Adrenal gland (tissue), 12 donors: ENCODE measurements around the gene IL17RB. TPM values are rescaled to one million over a fixed set of nuclear protein-coding genes. Genes with fewer than 3 reads are reported as not detected.

Experiments used
- DNase-seq, 7 donors: peaks; one replicate each; pipeline ENCODE4 v3.0.0-alpha.2; 2019 to 2020
- H3K27ac ChIP-seq, 5 donors: fragments of 200-600 bp; sonication (generic) in 4 of 5; 1 replicate in 3 of 5; 2 replicates in 2 of 5; pipeline versions ENCODE4 v1.5.1 to v1.8.0; 2016 to 2020; ENCODE audit warnings: mild to moderate bottlenecking in 1 of 5
- H3K27me3 ChIP-seq: fragments of 200-600 bp; 2 replicates; pipeline ENCODE4 v1.8.0; 2021
- H3K36me3 ChIP-seq, 2 donors: fragments of 200-600 bp; replicated peaks in 1 of 2; 1 replicate in 1 of 2; 2 replicates in 1 of 2; pipeline versions ENCODE4 v1.5.1 to v1.8.0; 2018 to 2022
- H3K4me1 ChIP-seq, 2 donors: fragments of 200-600 bp; replicated peaks in 1 of 2; 1 replicate in 1 of 2; 2 replicates in 1 of 2; pipeline versions ENCODE4 v1.5.1 to v1.8.0; 2018 to 2021
- H3K4me3 ChIP-seq, 4 donors: fragments of 200-600 bp; sonication (generic) in 3 of 4; one replicate each; pipeline ENCODE4 v1.5.1; 2016 to 2018
- H3K9me3 ChIP-seq, 3 donors: fragments of 200-600 bp; sonication (generic) in 1 of 3; replicated peaks in 1 of 3; 1 replicate in 2 of 3; 2 replicates in 1 of 3; pipeline versions ENCODE4 v1.5.1 to v1.8.0; 2016 to 2021
- CTCF ChIP-seq, 6 experiments: fragments of 450-650 bp in 4 of 6; fragments of 200-600 bp in 2 of 6; sonication (generic) in 1 of 6; IDR thresholded peaks; 1 replicate in 5 of 6; 2 replicates in 1 of 6; pipeline versions ENCODE4 v1.5.1 to v1.8.0; 2016 to 2021; ENCODE audit warnings: antibody characterized with exemption in 6 of 6, mild to moderate bottlenecking in 2 of 6, moderate library complexity in 1 of 6
- POLR2A ChIP-seq, 2 donors: fragments of 450-650 bp; IDR thresholded peaks; one replicate each; pipeline ENCODE4 v1.6.1; 2017; ENCODE audit warnings: antibody characterized with exemption in 2 of 2, mild to moderate bottlenecking in 2 of 2, moderate library complexity in 1 of 2
- WGBS, 4 donors: extraction: QIAGEN DNeasy Blood & Tissue Kit in 2 of 4; methylation state at CpG; one replicate each; pipeline versions ENCODE4 v1.1.5 to v1.1.7; 2013 to 2017; 5-methylcytosine and 5-hydroxymethylcytosine counted together
- intact Hi-C, 2 donors: fragments of 100-400 bp; cut with DNase I; formaldehyde crosslinking; loops; one replicate each; pipeline versions ENCODE4 v1.14.1 to v1.15.0; 2022 to 2023
- polyA plus RNA-seq, 3 donors: library from polyadenylated mRNA; stranded (reverse); fragments of 200-250 nt in 2 of 3; fragments of 350-450 nt in 1 of 3; fragmentation: Illumina TruSeq in 1 of 3; extraction: RNeasy Lipid Tissue Mini Kit (QIAGEN cat#74804) in 1 of 3; gene quantifications; one replicate each; pipeline ENCODE4 v1.2.3, GENCODE V29; 2013 to 2014
- total RNA-seq, 9 donors: library from RNA; depleted of rRNA in 4 of 9; stranded (reverse); fragments of >200 nt in 4 of 9; fragments of 120-200 nt in 1 of 9; fragmentation: NEBNext Ultra II Directional in 1 of 9; extraction: Animal tissue kit (Norgen Biotek cat#: 25700) in 1 of 9; gene quantifications; one replicate each; pipeline versions ENCODE4 v1.1.0 to v1.2.4, GENCODE V29; 2013 to 2023
- donor health status: healthy with polysubstance abuse.
- donor health status: Bipolar disorder and iron deficiency.
- donor health status: DM: yes; HTN: yes; CAD: no.
- donor health status: DM: no; HTN: no; CAD: no.
- donor health status: DM: no; HTN: no; CAD: no.
- donor health status: DM: yes; HTN: yes; CAD: no.

Gene IL17RB
- total and polyA plus RNA-seq, 12 donors: 0.35 to 12.0 (median 2.1) TPM

- H3K36me3 ChIP-seq: no peaks in the 10 kb centered on the region
- TF ChIP-seq CTCF (IDR thresholded peaks at IDR 0.05): no peak
- TF ChIP-seq POLR2A (IDR thresholded peaks at IDR 0.05): no peak
- H3K27ac ChIP-seq: no peak overlapping the region
- H3K9me3 ChIP-seq: no peaks in the 10 kb centered on the region
- H3K4me3 ChIP-seq: no peak overlapping the region
- peak in 1 of 7 donors; percentile 34 for DNase-seq
- intact Hi-C loops: no loop called here
- H3K27me3 ChIP-seq: no peaks in the 10 kb centered on the region
- H3K4me1 ChIP-seq: no peaks in the 10 kb centered on the region
- WGBS, 4 donors: 86 to 94% (median 90%) methylated on average over 9 of the region's 9 CpGs
These were observed 13.2 kb upstream of the IL17RB start for GRCh38 chr3:53833053-53833645.

GRCh38 chr3:53833700-53834099 is 12.7 kb upstream of the IL17RB start:
- intact Hi-C loops: no loop called here

GRCh38 chr3:53834429-53835095 is 11.8 kb upstream of the IL17RB start:
- intact Hi-C loops: no loop called here
- WGBS, 4 donors: 90 to 95% (median 94%) methylated on average over 6 of the region's 6 CpGs
- no peak for TF ChIP-seq CTCF (IDR thresholded peaks at IDR 0.05)
- TF ChIP-seq POLR2A (IDR thresholded peaks at IDR 0.05): no peak

More at GRCh38 chr3:53833700-53834099, 12.7 kb upstream of the IL17RB start:
- peak in 1 of 7 donors; percentile 49 for DNase-seq
- TF ChIP-seq POLR2A (IDR thresholded peaks at IDR 0.05): no peak
- TF ChIP-seq CTCF (IDR thresholded peaks at IDR 0.05): no peak
- H3K27me3 ChIP-seq: no peaks in the 10 kb centered on the region
- H3K4me1 ChIP-seq: no peaks in the 10 kb centered on the region
- H3K9me3 ChIP-seq: no peaks in the 10 kb centered on the region
- WGBS, 4 donors: 69 to 100% (median 84%) methylated on average over 2 to 5 of the region's 5 CpGs
- no peak overlapping the region for H3K4me3 ChIP-seq
- H3K36me3 ChIP-seq: no peaks in the 10 kb centered on the region
- H3K27ac ChIP-seq: no peak overlapping the region

GRCh38 chr3:53835257-53835656 is 11.1 kb upstream of the IL17RB start:
- peak in 1 of 7 donors; percentile 45 for DNase-seq
- Histone ChIP-seq H3K4me3 (no peak overlapping the region), H3K9me3 (no peaks in the 10 kb centered on the region), H3K27me3 (no peaks in the 10 kb centered on the region), H3K36me3 (no peaks in the 10 kb centered on the region), H3K4me1 (no peaks in the 10 kb centered on the region), H3K27ac (no peak overlapping the region)
- TF ChIP-seq POLR2A (IDR thresholded peaks at IDR 0.05): no peak
- no peak for TF ChIP-seq CTCF (IDR thresholded peaks at IDR 0.05)
- 78 to 88% (median 84%) methylated on average over 1 of the region's 1 CpG for WGBS, 4 donors
- intact Hi-C loops: no loop called here

More at GRCh38 chr3:53834429-53835095, 11.8 kb upstream of the IL17RB start:
- Histone ChIP-seq H3K9me3 (no peaks in the 10 kb centered on the region), H3K36me3 (no peaks in the 10 kb centered on the region), H3K4me3 (no peak overlapping the region), H3K27ac (no peak overlapping the region), H3K27me3 (no peaks in the 10 kb centered on the region), H3K4me1 (no peaks in the 10 kb centered on the region)
- peak in 1 of 7 donors; percentile 39 for DNase-seq
